VCaP (cell line): ENCODE data around the gene PALMD.

ENCODE experiments used
- H3K27ac ChIP-seq: fragments of 450-650 bp; 2 replicates; pipeline ENCODE4 v1.5.1; 2017
- TF ChIP-seq, protein P1 (sequence below): fragments of 450-650 bp; conservative IDR thresholded peaks from 2 replicates; pipeline ENCODE4 v1.5.1; 2017; ENCODE audit warnings: mild to moderate bottlenecking, moderate library complexity

PALMD gene

DNA sequence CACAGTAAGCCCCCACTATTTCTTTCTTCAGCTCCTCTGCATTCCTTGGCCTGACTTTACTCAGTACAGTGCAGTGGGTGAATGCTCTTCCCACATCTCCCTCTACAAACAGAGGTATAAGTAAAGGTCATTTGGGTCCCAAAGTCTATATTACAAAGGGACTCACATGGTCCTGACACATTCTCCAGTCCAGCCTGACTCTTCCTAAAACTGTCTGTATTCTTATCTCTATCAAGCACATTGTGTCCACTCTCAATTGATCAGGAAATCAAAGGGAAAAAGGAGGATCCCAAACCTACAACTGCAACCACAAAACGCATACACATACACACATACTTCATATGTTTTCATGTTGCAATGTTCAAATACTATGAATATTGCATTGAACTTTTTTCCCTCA is 71.1 kb downstream of the PALMD start:
- H3K27ac ChIP-seq, result no peak overlapping the region
- TF ChIP-seq, protein P1, sequence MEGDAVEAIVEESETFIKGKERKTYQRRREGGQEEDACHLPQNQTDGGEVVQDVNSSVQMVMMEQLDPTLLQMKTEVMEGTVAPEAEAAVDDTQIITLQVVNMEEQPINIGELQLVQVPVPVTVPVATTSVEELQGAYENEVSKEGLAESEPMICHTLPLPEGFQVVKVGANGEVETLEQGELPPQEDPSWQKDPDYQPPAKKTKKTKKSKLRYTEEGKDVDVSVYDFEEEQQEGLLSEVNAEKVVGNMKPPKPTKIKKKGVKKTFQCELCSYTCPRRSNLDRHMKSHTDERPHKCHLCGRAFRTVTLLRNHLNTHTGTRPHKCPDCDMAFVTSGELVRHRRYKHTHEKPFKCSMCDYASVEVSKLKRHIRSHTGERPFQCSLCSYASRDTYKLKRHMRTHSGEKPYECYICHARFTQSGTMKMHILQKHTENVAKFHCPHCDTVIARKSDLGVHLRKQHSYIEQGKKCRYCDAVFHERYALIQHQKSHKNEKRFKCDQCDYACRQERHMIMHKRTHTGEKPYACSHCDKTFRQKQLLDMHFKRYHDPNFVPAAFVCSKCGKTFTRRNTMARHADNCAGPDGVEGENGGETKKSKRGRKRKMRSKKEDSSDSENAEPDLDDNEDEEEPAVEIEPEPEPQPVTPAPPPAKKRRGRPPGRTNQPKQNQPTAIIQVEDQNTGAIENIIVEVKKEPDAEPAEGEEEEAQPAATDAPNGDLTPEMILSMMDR, result no peak

DNA sequence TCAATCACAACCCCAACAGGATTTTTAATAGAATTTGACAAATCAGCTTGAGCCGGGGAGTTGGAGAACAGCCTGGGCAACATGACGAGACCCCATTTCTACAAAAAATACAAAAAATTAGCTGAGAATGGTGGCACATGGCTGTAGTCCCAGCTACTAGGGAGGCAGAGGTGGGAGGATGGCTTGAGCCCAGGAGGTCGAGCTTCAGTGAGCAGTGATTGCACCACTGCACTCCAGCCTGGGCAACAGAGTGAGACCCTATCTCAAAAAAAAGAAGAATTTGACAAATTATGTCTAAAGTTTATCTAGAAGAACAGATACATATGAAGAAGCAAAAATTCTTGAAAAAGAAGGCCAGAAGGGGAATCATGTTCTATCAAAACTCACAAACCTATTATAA is 77.3 kb downstream of the PALMD start:
- H3K27ac ChIP-seq, result no peak overlapping the region
- TF ChIP-seq, protein P1, result no peak

DNA sequence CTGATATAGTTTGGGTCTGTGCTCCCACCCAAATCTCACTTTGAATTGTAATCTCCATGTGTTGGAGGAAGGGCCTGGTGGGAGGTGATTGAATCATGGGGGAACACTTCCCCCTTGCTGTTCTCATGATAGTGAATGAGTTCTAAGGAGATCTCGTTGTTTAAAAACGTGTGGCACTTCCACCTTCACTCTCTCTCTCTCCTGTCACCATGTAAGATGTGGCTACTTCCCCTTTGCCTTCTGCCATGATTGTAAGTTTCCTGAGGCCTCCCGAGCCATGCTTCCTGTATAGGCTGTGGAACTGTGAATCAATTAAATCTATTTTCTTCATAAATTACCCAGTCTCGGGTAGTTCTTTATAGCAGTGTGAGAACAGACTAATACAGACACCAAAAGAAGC is 80.1 kb downstream of the PALMD start:
- TF ChIP-seq, protein P1, result no peak
- no peak overlapping the region for H3K27ac ChIP-seq

DNA sequence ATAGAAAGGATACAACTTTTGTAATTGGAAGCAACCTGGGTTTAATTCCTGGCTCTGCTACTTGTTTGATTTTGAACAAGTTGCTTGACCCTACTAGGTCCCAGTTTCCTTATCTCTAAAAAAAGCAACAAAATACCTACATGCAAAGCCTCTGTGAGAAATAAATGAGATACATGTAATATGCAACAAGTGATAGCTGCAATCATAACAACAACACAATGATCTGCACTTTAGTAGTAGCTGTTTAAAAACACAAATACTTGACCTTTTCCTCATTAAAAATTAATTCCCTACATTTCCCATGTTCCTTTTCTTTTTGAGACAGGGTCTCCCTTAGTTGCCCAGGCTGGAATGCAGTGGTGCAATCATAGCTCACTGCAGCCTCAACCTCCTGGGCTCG is 80.5 kb downstream of the PALMD start:
- TF ChIP-seq, protein P1, result no peak
- H3K27ac ChIP-seq, result no peak overlapping the region

DNA sequence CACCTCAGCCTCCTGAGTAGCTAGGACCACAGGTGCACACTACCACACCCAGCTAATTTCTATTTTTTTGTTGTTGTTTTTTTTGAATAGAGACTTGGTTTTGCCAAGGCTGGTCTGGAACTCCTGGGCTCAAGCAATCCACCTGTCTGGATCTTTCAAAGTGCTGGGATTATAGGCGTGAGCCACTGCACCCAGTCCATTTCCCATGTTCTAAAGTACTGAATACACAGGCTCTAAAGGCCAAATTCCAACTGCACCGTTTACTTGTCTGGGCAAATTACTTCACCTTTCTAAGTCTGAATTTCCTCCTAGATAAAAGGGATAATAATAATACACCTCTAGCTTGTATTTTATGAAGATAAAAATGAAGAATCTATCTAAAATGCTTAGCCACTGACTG is 80.9 kb downstream of the PALMD start:
- TF ChIP-seq, protein P1, result no peak
- no peak overlapping the region for H3K27ac ChIP-seq

DNA sequence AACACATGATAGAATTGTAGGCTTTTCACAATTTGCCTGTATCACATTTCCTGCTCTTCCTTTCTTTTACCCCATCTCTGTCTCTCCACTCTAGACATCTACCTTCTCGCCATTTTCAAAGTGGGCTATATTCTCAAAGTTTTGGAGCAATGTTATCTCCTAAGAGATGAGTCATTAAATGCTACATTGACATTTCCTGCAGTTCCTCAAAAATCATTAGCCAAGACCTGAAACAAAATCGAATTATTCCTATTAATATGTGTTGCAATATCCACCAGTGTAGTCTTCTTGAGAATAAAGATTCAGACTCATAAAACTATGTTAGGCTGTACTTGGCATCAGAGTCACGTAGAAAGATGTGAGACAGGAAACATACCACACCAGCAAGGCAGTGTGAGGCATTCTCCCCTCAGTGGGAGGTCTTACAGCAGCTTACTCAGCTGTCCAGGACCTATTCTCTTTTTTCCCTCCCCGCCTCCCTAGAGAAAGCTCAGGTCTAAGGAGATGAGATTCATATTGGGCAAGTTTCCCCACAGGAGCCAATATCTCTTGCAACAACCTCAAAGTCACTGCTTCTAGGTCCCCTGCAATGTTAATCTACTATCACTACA is 81.8 kb downstream of the PALMD start:
- TF ChIP-seq, protein P1, result no peak
- H3K27ac ChIP-seq, result no peak overlapping the region

DNA sequence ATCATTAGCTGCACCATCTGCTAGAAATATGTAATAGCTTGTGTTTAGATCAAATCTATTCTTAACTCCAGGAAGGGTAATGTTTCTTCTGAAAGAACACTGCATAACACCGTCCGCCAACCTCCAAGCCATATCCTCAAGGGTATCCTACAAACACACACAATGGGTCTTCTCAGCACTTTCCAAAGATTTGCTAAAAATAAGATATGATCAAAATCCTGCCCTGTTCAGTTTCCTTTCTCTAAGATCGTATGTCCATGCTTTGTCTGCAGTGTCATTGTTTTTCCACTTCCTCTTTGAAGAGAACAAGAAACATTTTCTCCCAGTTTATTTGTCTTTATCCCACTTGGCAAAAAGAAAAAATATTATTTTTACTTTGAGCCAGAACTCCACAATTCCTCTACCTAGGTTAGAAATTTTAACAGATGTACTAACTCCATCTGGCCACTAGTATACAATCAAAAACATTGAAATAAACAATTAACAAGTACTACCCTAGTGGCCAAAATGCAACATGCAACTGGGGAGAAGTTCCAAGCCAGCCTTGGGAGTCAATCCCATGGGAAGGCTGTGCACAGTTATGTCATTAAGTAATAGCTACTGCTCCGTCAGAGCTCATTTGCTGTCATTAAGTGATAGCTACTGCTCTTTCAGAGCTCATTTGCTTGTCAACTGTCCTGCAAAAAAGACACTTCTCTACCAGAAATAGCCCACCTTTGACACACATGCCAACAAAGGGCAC is 82.8 kb downstream of the PALMD start:
- TF ChIP-seq, protein P1, result 0 out of 2 replicates have a peak, but pooled peaks have one; percentile 36
- no peak overlapping the region for H3K27ac ChIP-seq
